PC-9 (cell line): ENCODE results near the gene FGFR3. TPM values are rescaled to one million over a fixed set of nuclear protein-coding genes. Genes with fewer than 3 reads are reported as not detected.

Source experiments
- BruUV-seq: library from RNA; stranded (reverse); fragments of 400-500 nt; replicated peaks from 2 replicates; lab custom pipeline; 2021; lab: Mats Ljungman, UMichigan
- CTCF ChIA-PET: fragments of 300-600 bp; sonication (Branson Sonifier 250); formaldehyde crosslinking; loops from one replicate; lab custom pipeline; 2022; ENCODE audit warnings: antibody characterized with exemption; lab: Charles Lee
- POLR2A ChIA-PET: fragments of 300-600 bp; sonication (Branson Sonifier 250); formaldehyde crosslinking; loops from one replicate; lab custom pipeline; 2022; ENCODE audit warnings: antibody characterized with exemption; ENCODE audit not compliant: unreplicated experiment; lab: Charles Lee
- DNase-seq, 2 experiments: peaks; one replicate each; pipeline versions ENCODE4 v3.0.0 to v3.0.0-alpha.2; 2015 to 2022; ENCODE audit warnings: mixed read lengths in 1 of 2
- H2AFZ ChIP-seq: fragments of 200-600 bp; sonication (generic); 2 replicates; pipeline ENCODE4 v1.8.1; 2017; ENCODE audit warnings: antibody characterized with exemption
- H3F3A ChIP-seq: fragments of 200-600 bp; sonication (generic); 2 replicates; pipeline ENCODE4 v1.8.1; 2017; ENCODE audit warnings: antibody characterized with exemption, mild to moderate bottlenecking, low read depth; ENCODE audit not compliant: insufficient read depth
- H3K27ac ChIP-seq: fragments of 200-600 bp; sonication (generic); 2 replicates; pipeline ENCODE4 v1.6.1; 2016; ENCODE audit warnings: mixed run types
- H3K27me3 ChIP-seq: fragments of 200-600 bp; sonication (generic); 2 replicates; pipeline ENCODE4 v1.6.1; 2016; ENCODE audit warnings: low read depth, mixed run types; ENCODE audit not compliant: insufficient read depth
- H3K36me3 ChIP-seq: fragments of 200-600 bp; sonication (generic); 2 replicates; pipeline ENCODE4 v1.6.1; 2016; ENCODE audit warnings: low read depth, mixed run types
- H3K4me1 ChIP-seq: fragments of 200-600 bp; sonication (generic); replicated peaks from 2 replicates; pipeline ENCODE4 v1.6.1; 2016; ENCODE audit warnings: mixed run types; ENCODE audit not compliant: insufficient read depth
- H3K4me2 ChIP-seq: fragments of 200-600 bp; sonication (generic); 2 replicates; pipeline ENCODE4 v1.6.1; 2017; ENCODE audit warnings: mixed run types
- H3K4me3 ChIP-seq: fragments of 200-600 bp; sonication (generic); 2 replicates; pipeline ENCODE4 v1.6.1; 2016; ENCODE audit warnings: mixed run types
- H3K79me2 ChIP-seq: fragments of 200-600 bp; sonication (generic); 2 replicates; pipeline ENCODE4 v1.6.1; 2017; ENCODE audit warnings: low read depth, mixed run types
- H3K9me2 ChIP-seq: fragments of 200-600 bp; sonication (generic); 2 replicates; pipeline ENCODE4 v1.8.1; 2017; ENCODE audit warnings: mild to moderate bottlenecking; ENCODE audit not compliant: insufficient read depth
- H3K9me3 ChIP-seq: fragments of 200-600 bp; sonication (generic); 2 replicates; pipeline ENCODE4 v1.8.1; 2016; ENCODE audit warnings: low read depth; ENCODE audit not compliant: insufficient read depth
- H4K20me1 ChIP-seq: fragments of 200-600 bp; sonication (generic); 2 replicates; pipeline ENCODE4 v1.8.1; 2017; ENCODE audit not compliant: insufficient read depth
- EZH2 ChIP-seq: fragments of 200-600 bp; sonication (generic); IDR thresholded peaks from 2 replicates; pipeline ENCODE4 v1.8.0; 2017; ENCODE audit warnings: antibody characterized with exemption, low read depth
- intact Hi-C: fragments of 100-400 bp; cut with micrococcal nuclease; formaldehyde crosslinking; loops from one replicate; pipeline ENCODE4 v1.10.0; 2022; ENCODE audit not compliant: unreplicated experiment
- total RNA-seq: library from RNA; stranded (reverse); gene quantifications from 2 replicates; pipeline ENCODE4 v1.2.3, GENCODE V29; 2021
- TF ChIP-seq, protein P1 (sequence below): fragments of 200-600 bp; sonication (generic); conservative IDR thresholded peaks from 2 replicates; pipeline ENCODE4 v1.6.1; 2017; ENCODE audit warnings: mixed run types, antibody characterized with exemption, mild to moderate bottlenecking, moderate library complexity

Gene FGFR3
- total RNA-seq, 1 experiment from 2014 or later: 8.2 TPM

DNA sequence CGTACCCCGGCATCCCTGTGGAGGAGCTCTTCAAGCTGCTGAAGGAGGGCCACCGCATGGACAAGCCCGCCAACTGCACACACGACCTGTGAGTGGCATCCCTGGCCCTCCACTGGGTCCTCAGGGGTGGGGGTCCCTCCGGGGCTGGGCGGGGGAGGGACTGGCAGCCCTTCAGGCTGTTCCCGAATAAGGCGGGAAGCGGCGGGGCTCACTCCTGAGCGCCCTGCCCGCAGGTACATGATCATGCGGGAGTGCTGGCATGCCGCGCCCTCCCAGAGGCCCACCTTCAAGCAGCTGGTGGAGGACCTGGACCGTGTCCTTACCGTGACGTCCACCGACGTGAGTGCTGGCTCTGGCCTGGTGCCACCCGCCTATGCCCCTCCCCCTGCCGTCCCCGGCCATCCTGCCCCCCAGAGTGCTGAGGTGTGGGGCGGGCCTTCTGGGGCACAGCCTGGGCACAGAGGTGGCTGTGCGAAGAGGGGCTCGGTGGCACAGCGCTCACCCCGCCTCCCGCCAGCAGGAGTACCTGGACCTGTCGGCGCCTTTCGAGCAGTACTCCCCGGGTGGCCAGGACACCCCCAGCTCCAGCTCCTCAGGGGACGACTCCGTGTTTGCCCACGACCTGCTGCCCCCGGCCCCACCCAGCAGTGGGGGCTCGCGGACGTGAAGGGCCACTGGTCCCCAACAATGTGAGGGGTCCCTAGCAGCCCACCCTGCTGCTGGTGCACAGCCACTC, 13.7 kb downstream of the FGFR3 start:
- H3K9me2 ChIP-seq: no peaks in the 10 kb centered on the region
- H3F3A ChIP-seq: peaks cover 4% of the 10 kb centered on the region; the same call in 1 of the 2 replicates
- H3K4me2 ChIP-seq: no peak overlapping the region
- H3K27me3 ChIP-seq: no peaks in the 10 kb centered on the region
- ChIA-PET CTCF (no interaction called here), POLR2A (no interaction called here)
- intact Hi-C loops: no loop called here
- no peak overlapping the region for H3K4me3 ChIP-seq
- no TSS peak for BruUV-seq
- TF ChIP-seq, protein P1, sequence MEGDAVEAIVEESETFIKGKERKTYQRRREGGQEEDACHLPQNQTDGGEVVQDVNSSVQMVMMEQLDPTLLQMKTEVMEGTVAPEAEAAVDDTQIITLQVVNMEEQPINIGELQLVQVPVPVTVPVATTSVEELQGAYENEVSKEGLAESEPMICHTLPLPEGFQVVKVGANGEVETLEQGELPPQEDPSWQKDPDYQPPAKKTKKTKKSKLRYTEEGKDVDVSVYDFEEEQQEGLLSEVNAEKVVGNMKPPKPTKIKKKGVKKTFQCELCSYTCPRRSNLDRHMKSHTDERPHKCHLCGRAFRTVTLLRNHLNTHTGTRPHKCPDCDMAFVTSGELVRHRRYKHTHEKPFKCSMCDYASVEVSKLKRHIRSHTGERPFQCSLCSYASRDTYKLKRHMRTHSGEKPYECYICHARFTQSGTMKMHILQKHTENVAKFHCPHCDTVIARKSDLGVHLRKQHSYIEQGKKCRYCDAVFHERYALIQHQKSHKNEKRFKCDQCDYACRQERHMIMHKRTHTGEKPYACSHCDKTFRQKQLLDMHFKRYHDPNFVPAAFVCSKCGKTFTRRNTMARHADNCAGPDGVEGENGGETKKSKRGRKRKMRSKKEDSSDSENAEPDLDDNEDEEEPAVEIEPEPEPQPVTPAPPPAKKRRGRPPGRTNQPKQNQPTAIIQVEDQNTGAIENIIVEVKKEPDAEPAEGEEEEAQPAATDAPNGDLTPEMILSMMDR: no peak
- TF ChIP-seq EZH2: no peak
- no peak overlapping the region for H3K27ac ChIP-seq
- no peaks in the 10 kb centered on the region for H3K9me3 ChIP-seq
- H4K20me1 ChIP-seq: peaks cover 13% of the 10 kb centered on the region
- no peak overlapping the region for H2AFZ ChIP-seq
- no peaks in the 10 kb centered on the region for H3K79me2 ChIP-seq
- H3K36me3 ChIP-seq: no peaks in the 10 kb centered on the region
- DNase-seq: no peak
- H3K4me1 ChIP-seq: no peaks in the 10 kb centered on the region

DNA sequence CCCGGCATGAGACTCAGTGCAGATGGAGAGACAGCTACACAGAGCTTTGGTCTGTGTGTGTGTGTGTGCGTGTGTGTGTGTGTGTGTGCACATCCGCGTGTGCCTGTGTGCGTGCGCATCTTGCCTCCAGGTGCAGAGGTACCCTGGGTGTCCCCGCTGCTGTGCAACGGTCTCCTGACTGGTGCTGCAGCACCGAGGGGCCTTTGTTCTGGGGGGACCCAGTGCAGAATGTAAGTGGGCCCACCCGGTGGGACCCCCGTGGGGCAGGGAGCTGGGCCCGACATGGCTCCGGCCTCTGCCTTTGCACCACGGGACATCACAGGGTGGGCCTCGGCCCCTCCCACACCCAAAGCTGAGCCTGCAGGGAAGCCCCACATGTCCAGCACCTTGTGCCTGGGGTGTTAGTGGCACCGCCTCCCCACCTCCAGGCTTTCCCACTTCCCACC, 14.3 kb downstream of the FGFR3 start:
- Histone ChIP-seq H4K20me1 (peaks cover 13% of the 10 kb centered on the region), H3K27ac (no peak overlapping the region), H2AFZ (no peak overlapping the region), H3K4me3 (no peak overlapping the region), H3K36me3 (no peaks in the 10 kb centered on the region), H3K79me2 (no peaks in the 10 kb centered on the region), H3K9me3 (no peaks in the 10 kb centered on the region), H3K4me2 (no peak overlapping the region), H3K9me2 (no peaks in the 10 kb centered on the region), H3K27me3 (no peaks in the 10 kb centered on the region), H3F3A (peaks cover 4% of the 10 kb centered on the region; the same call in 1 of the 2 replicates), H3K4me1 (no peaks in the 10 kb centered on the region)
- no TSS peak for BruUV-seq
- TF ChIP-seq, protein P1: no peak
- no peak for TF ChIP-seq EZH2
- intact Hi-C loops: no loop called here
- ChIA-PET POLR2A (interaction anchor here (0.5 kb wide), 1 partner anchor 80 kb away, joined by 4 read pairs; no protein-coding TSS in a partner anchor), CTCF (no interaction called here)
- no peak for DNase-seq

DNA sequence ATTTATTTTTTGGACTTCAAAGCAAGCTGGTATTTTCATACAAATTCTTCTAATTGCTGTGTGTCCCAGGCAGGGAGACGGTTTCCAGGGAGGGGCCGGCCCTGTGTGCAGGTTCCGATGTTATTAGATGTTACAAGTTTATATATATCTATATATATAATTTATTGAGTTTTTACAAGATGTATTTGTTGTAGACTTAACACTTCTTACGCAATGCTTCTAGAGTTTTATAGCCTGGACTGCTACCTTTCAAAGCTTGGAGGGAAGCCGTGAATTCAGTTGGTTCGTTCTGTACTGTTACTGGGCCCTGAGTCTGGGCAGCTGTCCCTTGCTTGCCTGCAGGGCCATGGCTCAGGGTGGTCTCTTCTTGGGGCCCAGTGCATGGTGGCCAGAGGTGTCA, 15.3 kb downstream of the FGFR3 start:
- no peaks in the 10 kb centered on the region for H3K79me2 ChIP-seq
- BruUV-seq: no TSS peak
- H3K9me3 ChIP-seq: no peaks in the 10 kb centered on the region
- CTCF ChIA-PET: no interaction called here
- no peaks in the 10 kb centered on the region for H3K9me2 ChIP-seq
- intact Hi-C loops: no loop called here
- TF ChIP-seq EZH2: no peak
- TF ChIP-seq, protein P1: no peak
- peaks cover 13% of the 10 kb centered on the region for H4K20me1 ChIP-seq
- H3K4me2 ChIP-seq: no peak overlapping the region
- peaks cover 4% of the 10 kb centered on the region; the same call in 1 of the 2 replicates for H3F3A ChIP-seq
- H3K27ac ChIP-seq: no peak overlapping the region
- no peak overlapping the region for H3K4me3 ChIP-seq
- H3K36me3 ChIP-seq: no peaks in the 10 kb centered on the region
- no peaks in the 10 kb centered on the region for H3K4me1 ChIP-seq
- no peak overlapping the region for H2AFZ ChIP-seq
- POLR2A ChIA-PET: no interaction called here
- H3K27me3 ChIP-seq: no peaks in the 10 kb centered on the region
- no peak for DNase-seq
